HG03571 (cell line): ENCODE data around the gene ART1.

Experiments used
- ATAC-seq: cut with Tn5 transposase; IDR thresholded peaks from one replicate; pipeline ENCODE4 v1.9.1; 2021; ENCODE audit not compliant: unreplicated experiment

ART1 gene

DNA sequence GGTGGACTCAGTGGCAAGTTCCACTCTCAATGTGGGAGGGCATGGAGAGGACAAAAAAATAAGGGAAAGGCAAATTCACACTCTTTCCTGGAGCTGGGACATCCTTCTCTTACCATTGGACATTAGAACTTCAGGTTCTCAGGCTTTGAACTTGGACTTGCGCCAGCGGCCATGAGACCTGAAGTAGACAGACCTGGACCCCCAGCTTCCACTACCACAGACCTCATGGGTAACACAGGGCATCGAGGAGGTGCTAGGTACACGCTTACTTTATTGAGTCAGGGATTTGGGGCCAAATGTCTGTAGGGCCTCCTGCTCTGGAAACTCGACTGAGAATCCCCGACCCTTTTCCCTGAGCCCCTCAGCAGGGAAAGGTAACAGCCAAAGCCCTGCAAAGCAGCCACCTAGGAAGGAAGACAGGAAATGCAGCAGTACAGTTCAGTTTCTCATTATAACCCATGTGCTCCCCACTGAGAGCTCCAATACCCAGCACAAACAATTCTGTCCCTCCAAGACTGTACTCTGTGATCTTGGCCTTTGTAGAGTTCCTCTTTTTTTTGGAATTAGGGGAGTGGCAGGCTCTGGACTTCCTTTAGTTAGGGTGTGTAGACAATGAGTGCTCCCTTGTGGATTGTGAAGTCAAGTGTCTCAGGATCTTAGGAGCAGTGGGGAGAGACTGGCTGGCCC is 20.6 kb downstream of the ART1 start:
- ATAC-seq, result no peak

GRCh38 chr11:3666023-3666530 is 21.1 kb downstream of the ART1 start:
- no peak for ATAC-seq

- no peak for ATAC-seq
Measured at GRCh38 chr11:3667149-3668035, 22.5 kb downstream of the ART1 start.

DNA sequence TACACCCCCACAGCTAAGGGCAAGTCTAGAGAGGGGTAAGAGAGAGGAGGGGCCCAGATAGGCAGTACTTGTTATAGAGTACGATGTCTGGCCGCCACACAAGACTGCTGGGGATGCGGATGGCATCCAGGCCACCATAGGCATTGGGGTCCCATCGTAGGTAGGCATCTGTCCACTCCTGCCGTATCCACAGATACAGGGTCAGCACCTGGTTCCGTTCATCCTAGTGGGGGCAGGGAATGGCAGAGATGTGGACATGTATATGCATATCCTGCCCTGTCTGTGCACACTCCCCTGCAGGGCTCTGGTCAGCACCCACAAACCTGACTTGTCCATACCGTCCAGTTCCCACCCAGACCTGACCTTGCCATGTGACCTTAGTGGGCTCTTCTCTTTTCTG is 24.2 kb downstream of the ART1 start:
- ATAC-seq, result no peak

DNA sequence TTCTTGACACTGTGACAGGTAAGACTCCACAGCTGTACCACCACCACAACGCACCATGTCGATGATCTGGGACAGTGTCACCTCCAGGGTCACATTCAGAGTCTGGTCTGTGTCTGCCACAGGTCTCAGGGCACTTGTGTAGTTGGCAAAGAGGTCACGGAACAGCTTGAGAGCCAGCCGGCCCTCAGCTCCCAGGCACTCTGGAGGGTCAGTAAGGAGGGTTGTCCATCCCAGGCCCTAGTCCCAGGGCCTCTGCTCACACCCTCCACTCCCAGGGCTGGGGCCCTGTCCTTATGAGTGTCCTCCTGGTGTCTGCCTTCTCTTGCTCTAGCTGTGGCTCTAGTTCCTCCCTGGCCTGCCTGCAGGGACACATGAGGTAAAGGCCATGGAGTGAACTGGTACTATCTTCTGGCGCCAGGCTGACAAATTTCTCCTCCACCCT is 24.8 kb downstream of the ART1 start:
- no peak for ATAC-seq

GRCh38 chr11:3671334-3672254 is 26.7 kb downstream of the ART1 start, which contains the start of gene CHRNA10:
Gene CHRNA10, minus strand, starts transcription at chr11:3671384. Its CDS starts 72 bp downstream, at chr11:3671312.
- no peak for ATAC-seq

DNA sequence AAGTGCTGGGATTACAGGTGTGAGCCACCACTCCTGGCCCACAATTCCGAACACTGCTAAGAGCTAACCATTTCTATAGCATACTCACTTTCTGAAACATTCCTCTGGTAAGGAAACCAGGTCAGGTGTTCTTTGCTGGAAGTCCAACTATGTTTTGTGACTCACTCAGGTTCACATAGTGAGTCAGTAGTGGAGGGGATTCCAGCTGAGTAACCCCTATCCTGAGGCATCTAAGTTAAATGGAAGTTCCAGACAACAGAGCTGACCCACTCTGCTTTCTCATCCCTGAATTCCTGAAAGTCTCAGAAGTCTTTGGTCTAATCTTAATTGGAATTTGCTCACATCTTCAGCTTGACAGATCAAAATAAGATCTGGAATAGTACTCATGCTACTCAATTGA is 29.3 kb downstream of the ART1 start:
- ATAC-seq, result no peak

DNA sequence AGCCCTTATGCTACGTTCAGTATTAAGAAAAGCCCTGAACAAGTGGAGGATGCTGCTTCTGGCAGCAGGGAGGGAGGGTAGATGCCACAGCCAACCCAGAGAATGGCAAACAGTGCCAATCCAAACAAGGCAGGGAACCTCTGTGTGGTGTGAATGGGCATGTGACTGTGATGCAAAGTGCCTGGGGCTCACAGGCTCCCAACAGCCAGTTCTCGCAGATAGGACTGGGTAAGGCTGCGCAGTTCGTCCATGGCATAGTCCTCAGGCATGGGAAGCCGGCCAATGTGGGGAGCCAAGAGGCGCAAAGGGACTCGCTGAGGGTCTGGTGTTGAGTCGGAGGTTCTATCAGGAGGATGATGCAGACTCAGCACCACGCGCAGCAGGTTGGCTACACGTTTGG is 31.0 kb downstream of the ART1 start:
- no peak for ATAC-seq

DNA sequence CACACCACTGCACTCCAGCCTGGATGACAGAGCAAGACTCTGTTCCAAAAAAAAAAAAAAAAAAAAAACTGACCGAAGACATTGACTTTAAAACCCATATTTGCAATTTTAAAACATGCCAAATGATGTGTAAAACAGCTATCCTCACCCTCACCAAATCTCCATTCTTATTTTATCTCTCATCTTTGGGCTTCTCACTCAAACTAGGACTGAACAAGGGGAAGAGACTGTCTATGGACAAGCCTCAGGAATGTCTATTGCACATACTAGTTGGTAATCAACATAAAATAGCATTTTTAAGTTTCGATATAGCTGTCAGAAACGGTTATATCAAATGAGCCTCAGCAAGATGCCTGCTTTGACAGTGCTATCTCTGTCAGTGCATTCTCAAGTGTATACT is 34.1 kb downstream of the ART1 start:
- ATAC-seq, result no peak

- no peak for ATAC-seq
Measured at GRCh38 chr11:3683039-3683438, 38.1 kb downstream of the ART1 start.

GRCh38 chr11:3684129-3684818 is 39.3 kb downstream of the ART1 start:
- ATAC-seq, result no peak

DNA sequence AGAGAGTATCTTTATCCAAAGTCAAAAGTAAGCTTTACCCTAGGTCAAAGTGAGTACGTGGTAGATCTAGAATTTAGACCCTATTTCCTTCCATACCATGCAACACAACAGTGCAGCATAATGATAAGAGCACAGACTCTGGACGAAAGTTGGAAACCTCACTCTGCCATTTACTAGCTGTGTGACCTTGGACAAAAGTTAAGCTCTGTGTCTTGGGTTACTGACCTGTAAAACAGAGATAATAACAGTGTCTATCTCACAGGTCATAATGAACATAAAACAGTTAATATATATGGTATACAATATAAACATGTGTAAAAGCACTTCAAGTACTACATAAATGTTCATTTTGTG is 39.9 kb downstream of the ART1 start:
- no peak for ATAC-seq

DNA sequence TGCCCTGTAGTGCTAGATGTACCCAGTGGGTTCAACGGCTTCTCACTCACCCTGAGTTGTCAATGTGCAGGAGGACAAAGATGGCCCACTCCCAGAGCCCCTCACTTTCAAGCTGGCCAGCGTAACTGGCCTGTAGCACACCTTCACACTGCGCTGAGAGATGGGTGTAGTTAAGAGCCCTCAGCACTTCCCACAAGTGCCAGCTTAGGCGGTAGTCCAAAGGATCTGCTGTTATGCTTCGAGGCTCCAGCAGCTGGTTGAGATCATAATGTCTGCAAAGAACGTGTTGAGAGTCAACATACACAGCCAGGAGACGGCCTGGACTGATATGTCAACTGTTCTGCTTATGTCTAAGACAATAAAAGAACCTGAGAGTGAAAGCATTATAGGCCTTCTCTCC is 41.0 kb downstream of the ART1 start:
- no peak for ATAC-seq

DNA sequence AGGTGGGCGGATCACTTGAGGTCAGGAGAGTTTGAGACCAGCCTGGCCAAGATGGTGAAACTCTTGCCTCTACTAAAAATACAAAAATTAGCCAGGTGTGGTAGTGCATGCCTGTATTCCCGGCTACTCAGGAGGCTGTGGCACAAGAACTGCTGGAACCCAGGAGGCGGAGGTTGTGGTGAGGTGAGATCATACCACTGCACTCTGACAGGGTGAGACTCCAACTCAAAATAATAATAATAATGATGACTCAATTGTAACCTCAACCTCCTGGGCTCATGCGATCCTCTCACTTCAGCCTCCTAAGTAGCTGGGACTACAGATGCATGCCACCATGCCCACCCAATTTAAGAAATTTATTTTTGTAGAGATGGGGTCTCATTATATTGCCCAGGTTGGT is 41.8 kb downstream of the ART1 start:
- ATAC-seq, result no peak

- no peak for ATAC-seq
Measured at GRCh38 chr11:3700410-3700809, 55.5 kb downstream of the ART1 start.

DNA sequence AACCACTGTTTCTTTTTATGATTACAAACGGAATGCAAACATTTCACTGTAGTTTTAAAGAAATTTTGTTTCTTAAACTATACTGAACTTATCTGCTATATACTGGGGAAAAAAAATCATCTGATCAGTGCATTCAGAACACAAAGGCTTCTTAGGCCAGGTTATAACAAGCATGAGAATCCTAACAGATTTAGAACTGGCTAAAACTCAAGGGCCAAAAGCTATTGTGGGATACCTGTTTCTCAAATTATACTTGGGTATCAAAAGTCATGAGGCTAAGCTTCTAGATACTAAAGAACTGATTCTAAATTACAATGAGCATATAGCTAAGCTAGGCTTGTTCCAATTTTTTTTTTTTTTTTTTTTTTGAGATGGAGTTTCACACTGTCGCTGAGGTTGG is 56.0 kb downstream of the ART1 start:
- ATAC-seq, result no peak

GRCh38 chr11:3703383-3703782 is 58.5 kb downstream of the ART1 start:
- ATAC-seq, result no peak

DNA sequence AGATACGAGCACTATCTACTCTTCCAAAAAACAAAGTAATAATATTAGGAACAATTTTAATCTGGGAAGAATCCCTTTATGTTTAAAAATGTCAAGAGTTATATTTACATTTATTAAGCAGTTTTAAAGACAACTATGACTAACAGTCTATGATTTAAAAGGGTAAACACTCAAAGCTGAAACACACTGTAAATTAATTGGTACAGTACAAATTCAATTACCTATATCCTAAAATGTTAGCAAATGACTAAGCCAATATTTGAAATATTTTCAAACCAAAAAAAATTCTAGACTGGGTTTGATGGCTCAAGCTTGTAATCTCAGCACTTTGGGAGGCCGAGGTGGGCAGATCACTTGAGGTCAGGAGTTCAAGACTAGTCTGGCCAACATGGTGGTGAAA is 62.2 kb downstream of the ART1 start:
- ATAC-seq, result no peak

DNA sequence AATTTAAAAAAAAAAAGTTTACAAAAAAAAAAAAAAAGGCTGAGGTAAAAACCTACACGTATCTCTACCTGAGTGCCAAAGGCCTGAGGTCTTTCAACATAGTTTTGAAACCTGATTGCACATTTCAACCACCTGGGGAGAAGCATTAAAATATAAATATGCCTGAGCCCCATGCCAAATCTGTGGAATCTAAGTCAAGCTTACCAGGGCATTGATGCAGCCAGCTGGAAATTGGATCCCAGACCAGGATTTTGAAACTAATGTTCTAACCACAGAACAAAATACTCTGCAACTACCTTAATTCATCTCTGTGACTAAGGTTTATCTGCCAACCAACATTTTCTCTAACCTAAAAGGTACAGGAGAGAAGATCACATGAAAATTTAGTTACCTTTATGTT is 65.0 kb downstream of the ART1 start:
- ATAC-seq, result no peak

- ATAC-seq, result no peak
Measured at GRCh38 chr11:3710485-3711259, 65.7 kb downstream of the ART1 start.
